Stimulated activated CD4-positive, alpha-beta T cell treated with anti-CD3 and anti-CD28 coated beads, TNF-alpha, amount 100 ng/mL, for 48 hours (primary cell): ENCODE results near the gene ARF4.

ENCODE experiments used
- DNase-seq, 3 donors: peaks; one replicate each; pipeline ENCODE4 v3.0.0-alpha.2; 2020; ENCODE audit warnings: low read depth in 3 of 3

ARF4 gene

GRCh38 chr3:57577801-57578200 is 19.3 kb downstream of the ARF4 start:
- no peak for DNase-seq

- DNase-seq = no peak
These were observed 21.0 kb downstream of the ARF4 start for GRCh38 chr3:57575966-57576626.

- DNase-seq = no peak
These were observed 25.0 kb downstream of the ARF4 start for GRCh38 chr3:57572096-57572495.

GRCh38 chr3:57570878-57571277 is 26.3 kb downstream of the ARF4 start:
- DNase-seq = no peak

- DNase-seq = no peak
These were observed 27.2 kb downstream of the ARF4 start for GRCh38 chr3:57569859-57570450.

- DNase-seq = no peak
These were observed 37.6 kb downstream of the ARF4 start for GRCh38 chr3:57559526-57559925.

- DNase-seq = peak in 2 of 3 donors; percentile 12 to 19
These were observed 40.0 kb downstream of the ARF4 start for GRCh38 chr3:57557085-57557537.

- DNase-seq = peak in 2 of 3 donors; percentile 1 to 27
These were observed 40.6 kb downstream of the ARF4 start for GRCh38 chr3:57556459-57557084.

- DNase-seq = peak; percentile 62 to 74 (median 72)
These were observed 41.2 kb downstream of the ARF4 start, which contains the start of gene PDE12 for GRCh38 chr3:57555738-57556458. PDE12 (plus strand) TSS chr3:57556274; CDS start chr3:57556380, 106 bp downstream.

- DNase-seq = no peak
These were observed 41.8 kb downstream of the ARF4 start for GRCh38 chr3:57555306-57555705.

- DNase-seq = no peak
These were observed 50.5 kb downstream of the ARF4 start for GRCh38 chr3:57546616-57547015.

- no peak for DNase-seq
These were observed 51.4 kb downstream of the ARF4 start for GRCh38 chr3:57545636-57546268.

GRCh38 chr3:57544181-57545125 is 52.7 kb downstream of the ARF4 start, which contains the start of gene DNAH12:
DNAH12 (minus strand) TSS chr3:57544344; CDS start chr3:57542870, 1,474 bp downstream.
- peak in 1 of 3 donors; percentile 4 for DNase-seq

GRCh38 chr3:57538465-57538864 is 58.7 kb downstream of the ARF4 start:
- no peak for DNase-seq

- DNase-seq = no peak
These were observed 67.0 kb downstream of the ARF4 start for GRCh38 chr3:57530071-57530608.
